HG02938 (cell line): ENCODE results near the gene BIRC2.
A peak's percentile ranks its signal among the peaks of the same experiment; 100 is the strongest.

Experiments used
- ATAC-seq: cut with Tn5 transposase; IDR thresholded peaks from one replicate; pipeline ENCODE4 v1.9.1; 2021; ENCODE audit warnings: mild to moderate bottlenecking, moderate library complexity; ENCODE audit not compliant: unreplicated experiment

The BIRC2 gene

GRCh38 chr11:102322560-102322959 is 24.5 kb upstream of the BIRC2 start:
- no peak for ATAC-seq

DNA sequence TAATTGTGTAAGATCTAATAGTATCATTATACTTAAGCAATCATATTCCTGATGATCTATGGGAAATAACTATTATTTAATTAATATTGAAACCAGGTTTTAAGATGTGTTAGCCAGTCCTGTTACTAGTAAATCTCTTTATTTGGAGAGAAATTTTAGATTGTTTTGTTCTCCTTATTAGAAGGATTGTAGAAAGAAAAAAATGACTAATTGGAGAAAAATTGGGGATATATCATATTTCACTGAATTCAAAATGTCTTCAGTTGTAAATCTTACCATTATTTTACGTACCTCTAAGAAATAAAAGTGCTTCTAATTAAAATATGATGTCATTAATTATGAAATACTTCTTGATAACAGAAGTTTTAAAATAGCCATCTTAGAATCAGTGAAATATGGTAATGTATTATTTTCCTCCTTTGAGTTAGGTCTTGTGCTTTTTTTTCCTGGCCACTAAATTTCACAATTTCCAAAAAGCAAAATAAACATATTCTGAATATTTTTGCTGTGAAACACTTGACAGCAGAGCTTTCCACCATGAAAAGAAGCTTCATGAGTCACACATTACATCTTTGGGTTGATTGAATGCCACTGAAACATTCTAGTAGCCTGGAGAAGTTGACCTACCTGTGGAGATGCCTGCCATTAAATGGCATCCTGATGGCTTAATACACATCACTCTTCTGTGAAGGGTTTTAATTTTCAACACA is 23.3 kb upstream of the BIRC2 start:
- ATAC-seq: no peak

- ATAC-seq: no peak
These were observed 21.9 kb upstream of the BIRC2 start for GRCh38 chr11:102325088-102325487.

GRCh38 chr11:102328748-102329147 is 18.3 kb upstream of the BIRC2 start:
- no peak for ATAC-seq

DNA sequence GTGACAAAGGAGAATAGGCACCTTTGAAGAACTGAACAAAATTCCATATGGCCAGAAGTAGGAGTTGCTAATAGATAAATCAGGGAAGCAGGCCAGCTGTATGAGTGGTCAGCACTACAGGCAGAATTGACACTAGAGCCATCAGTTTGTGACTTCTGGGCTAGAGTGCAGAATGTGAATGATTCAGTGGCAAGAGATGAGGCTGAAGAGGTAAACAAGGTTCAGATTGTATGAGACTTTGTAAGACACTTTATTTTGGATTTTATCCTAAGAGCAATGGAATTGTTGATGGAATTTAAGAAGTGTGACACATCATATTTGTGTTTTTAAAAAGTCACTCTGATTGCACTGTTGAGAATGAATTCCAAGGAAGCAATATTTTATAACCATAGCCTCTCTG is 16.8 kb upstream of the BIRC2 start:
- no peak for ATAC-seq

DNA sequence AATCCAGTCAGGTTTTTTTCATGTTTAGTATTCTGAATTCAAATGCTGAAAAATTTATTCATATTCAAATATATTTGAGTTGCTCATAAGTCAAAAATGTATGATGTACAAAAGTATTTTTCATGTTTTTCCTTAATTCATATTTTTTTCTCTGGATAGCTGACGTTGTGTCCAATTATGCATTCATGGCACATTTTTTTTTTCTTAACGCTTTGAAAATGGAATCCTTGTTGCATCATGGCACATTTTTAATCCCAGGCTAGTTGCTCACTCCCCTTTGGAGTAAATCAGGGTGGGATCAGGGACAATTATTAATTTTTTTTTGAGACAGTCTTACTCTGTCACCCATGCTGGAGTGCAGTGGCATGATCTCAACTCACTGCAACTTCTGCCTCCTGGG is 15.7 kb upstream of the BIRC2 start:
- ATAC-seq: no peak

DNA sequence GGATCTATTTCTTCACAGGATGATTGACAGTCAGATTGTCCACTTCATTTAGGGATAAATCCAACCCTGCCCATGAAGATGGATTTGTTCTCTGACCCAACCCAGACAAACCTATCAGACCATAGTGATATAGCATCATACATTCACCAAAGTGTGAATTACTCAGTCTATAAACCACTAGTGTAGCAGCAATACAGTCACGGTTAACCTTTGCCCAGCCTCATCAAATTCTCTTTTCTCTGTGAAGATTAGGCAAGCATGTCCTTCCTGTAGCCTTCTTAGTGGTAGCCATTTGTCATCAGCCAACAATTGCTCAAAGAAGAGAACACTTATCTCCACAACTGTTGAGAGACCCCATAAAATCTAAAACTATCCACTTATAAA is 14.4 kb upstream of the BIRC2 start:
- ATAC-seq: no peak

DNA sequence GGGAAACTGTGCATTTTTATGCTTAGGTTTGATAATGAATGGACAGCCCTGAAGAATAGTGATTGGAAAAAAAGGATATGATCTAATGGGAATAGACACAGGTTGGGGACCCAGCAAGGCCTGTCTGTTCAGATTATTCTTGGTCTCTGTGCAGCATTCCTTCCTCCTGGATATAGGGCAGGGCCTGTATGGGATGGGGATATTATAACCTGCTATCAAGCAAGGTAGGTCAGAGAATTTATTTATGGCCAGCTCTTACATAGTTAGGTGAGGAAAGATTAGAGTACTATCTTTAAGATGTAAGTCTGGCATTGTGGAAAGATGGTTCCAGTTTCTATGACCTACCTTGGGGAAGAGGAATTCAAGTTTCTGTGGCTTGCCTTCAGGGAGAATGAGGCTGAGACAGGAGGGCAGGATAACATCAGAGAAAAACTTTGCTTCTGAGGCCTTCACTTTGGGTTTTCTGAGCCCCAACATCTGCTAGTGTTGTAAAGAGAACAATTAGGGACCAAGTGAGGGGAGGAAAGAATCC is 8.5 kb upstream of the BIRC2 start:
- ATAC-seq: no peak

- ATAC-seq: peak; percentile 3
These were observed 5.7 kb upstream of the BIRC2 start for GRCh38 chr11:102341311-102341710.

DNA sequence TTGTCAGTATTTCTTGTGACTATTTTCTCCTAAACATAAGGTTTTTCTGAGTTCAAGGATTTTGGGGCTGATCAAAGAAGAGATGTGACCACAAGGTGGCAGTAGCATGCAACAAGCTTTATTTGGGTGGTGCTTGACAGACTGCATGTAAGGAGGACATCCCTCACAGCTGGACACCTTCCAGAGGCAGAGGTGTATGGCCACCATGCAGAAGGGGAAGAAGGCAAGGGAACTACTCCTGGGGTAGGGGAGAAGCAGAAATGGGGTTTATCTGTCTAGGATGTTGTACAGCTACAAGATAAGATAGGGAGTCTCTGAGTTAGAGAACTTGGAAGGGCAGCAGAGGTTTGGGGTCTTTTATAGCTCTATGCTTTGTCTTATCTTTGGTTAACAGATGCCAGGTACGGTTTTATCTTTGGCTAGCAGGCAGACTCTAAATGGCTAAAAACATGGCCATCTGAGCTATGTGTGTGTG is 5.1 kb upstream of the BIRC2 start:
- ATAC-seq: peak; percentile 49

DNA sequence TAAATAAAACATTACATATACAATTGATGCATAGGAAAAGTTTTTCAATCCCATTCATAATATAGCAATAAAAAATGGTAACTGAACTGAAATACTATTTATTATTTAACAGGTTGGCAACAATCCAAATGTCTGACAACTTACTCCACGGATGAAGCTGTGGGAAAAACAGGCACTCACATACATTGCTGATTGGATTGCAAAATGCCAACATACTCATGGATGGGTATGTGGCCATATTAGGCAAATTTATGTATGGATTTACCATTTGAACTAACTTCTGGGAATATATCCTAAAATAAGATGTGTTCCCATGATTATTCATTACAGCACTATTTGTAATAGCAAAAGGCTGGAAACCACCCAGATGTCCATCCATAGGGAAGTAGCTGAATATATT is 3.2 kb upstream of the BIRC2 start:
- ATAC-seq: no peak

GRCh38 chr11:102345904-102346303 is 1.1 kb upstream of the BIRC2 start:
- no peak for ATAC-seq

DNA sequence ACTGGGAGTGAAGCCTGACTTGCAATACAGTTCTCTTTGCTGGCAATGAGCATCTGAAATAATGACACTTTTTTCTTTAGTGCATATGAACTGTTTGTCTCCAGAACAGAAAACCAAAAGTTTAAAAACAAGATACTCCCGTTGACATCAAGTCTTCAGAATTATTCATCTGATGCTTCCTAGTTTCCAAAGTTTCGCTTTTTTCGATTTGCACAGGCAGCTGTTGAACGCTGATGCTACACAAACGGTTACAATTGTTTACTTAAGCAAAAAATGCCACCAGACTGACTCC is 612 bp upstream of the BIRC2 start:
- no peak for ATAC-seq

- ATAC-seq: peak; percentile 25
These were observed 702 bp downstream of the BIRC2 start for GRCh38 chr11:102347462-102348370.

DNA sequence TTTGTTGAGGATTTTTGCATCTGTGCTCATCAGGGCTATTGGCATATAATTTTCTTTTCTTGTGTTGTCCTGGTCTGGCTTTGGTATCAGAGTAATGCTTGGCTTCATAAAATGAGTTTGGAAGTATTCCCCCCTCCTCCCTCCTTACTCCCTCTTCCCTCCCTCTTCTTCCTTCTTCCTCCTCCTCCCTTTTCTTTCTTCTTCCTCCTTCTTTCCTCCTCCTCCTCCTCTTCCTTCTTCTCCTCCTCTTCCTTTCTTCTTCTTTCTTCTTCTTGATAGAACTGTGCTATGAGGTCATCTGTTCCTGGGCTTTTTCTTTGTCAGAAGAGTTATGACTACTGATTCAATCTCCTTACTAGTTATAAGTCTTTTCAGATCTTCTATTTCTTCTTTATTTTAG is 10.1 kb downstream of the BIRC2 start:
- ATAC-seq: no peak

DNA sequence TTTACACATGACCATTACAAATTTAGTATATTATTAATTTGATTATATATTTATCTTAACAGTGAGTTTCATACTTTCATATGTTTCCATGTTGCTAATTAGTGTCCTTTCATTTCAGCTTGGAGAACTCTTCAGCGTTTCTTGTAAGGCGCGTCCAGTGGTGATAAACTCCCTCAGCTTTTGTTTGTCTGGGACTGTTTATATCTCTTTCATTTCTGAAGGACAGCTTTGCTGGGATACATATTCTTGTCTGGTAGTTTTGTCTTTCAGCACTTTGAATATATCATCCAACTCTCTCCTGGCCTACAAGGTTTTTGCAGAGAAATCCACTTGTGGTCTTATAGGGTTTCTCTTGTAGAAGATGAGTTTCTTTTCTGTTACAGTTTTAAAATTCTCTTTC is 12.4 kb downstream of the BIRC2 start:
- no peak for ATAC-seq

- ATAC-seq: no peak
These were observed 13.7 kb downstream of the BIRC2 start for GRCh38 chr11:102360681-102361080.

GRCh38 chr11:102361086-102362031 is 14.3 kb downstream of the BIRC2 start:
- ATAC-seq: no peak

GRCh38 chr11:102364991-102365390 is 18.0 kb downstream of the BIRC2 start:
- ATAC-seq: no peak

DNA sequence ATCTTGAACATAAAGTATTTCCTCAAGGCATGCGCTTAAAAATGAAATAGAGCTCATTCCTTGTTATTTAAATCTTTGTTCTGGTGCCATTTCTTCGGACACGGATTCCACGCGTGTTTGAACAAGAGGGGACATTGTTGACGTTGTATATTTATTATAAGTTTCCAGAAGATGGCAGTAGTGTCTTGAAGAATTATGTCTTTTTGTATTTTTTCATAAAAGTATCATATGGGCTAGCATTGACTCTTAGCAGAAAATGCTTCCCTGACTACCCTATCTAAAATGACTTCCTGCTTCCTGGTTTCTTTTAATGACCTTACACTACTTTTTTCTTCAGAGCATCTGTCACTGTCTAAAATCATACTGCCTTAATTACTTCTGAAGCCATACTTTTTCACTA is 20.4 kb downstream of the BIRC2 start:
- no peak for ATAC-seq

GRCh38 chr11:102368472-102368871 is 21.5 kb downstream of the BIRC2 start:
- ATAC-seq: peak; percentile 100
